Activated T-cell treated with anti-CD3 and anti-CD28 coated beads, Interleukin-2, amount 50 U/mL, for 72 hours (primary cell): ENCODE results near the gene CNBP. TPM values are rescaled to one million over a fixed set of nuclear protein-coding genes. Genes with fewer than 3 reads are reported as not detected.

Experiments used
- ATAC-seq, 2 donors: fragments of 150-1000 bp; cut with Tn5 transposase; replicated peaks in 1 of 2; 2 replicates each; pipeline ENCODE4 v1.10.0; 2021; ENCODE audit warnings: moderate library complexity in 2 of 2, mild to moderate bottlenecking in 1 of 2
- DNase-seq, 2 donors: peaks; one replicate each; pipeline ENCODE4 v3.0.0; 2021 to 2022; ENCODE audit warnings: mixed read lengths in 1 of 2
- H3K27ac Mint-ChIP-seq: one replicate; pipeline ENCODE4 v1.8.0; 2022; ENCODE audit warnings: mild to moderate bottlenecking, moderate library complexity, mixed read lengths
- H3K27me3 Mint-ChIP-seq: one replicate; pipeline ENCODE4 v1.8.0; 2022; ENCODE audit warnings: low read depth, mixed read lengths
- H3K36me3 Mint-ChIP-seq, 2 donors: one replicate each; pipeline ENCODE4 v1.8.0; 2022; ENCODE audit warnings: mixed read lengths in 2 of 2, mild to moderate bottlenecking in 1 of 2; ENCODE audit not compliant: insufficient read depth in 2 of 2
- H3K4me1 Mint-ChIP-seq: one replicate; pipeline ENCODE4 v1.8.0; 2022; ENCODE audit warnings: low read depth, mixed read lengths
- H3K4me3 Mint-ChIP-seq, 2 donors: one replicate each; pipeline ENCODE4 v1.8.0; 2022; ENCODE audit warnings: mild to moderate bottlenecking in 2 of 2, mixed read lengths in 2 of 2, moderate library complexity in 2 of 2
- H3K9me3 Mint-ChIP-seq, 2 donors: one replicate each; pipeline ENCODE4 v1.8.0; 2022; ENCODE audit warnings: mixed read lengths in 2 of 2
- total RNA-seq, 2 donors: library from RNA; stranded (reverse); gene quantifications; one replicate each; pipeline ENCODE4 v1.2.3, GENCODE V29; 2022

CNBP gene
- total RNA-seq, 2 donors from 2014 or later, result 450 to 480 TPM

- Mint-ChIP-seq H3K9me3 (no peaks in the 10 kb centered on the region), H3K27me3 (no peaks in the 10 kb centered on the region), H3K27ac (peak overlapping the region; percentile 85), H3K36me3 (peaks cover 22 to 39% of the 10 kb centered on the region in 2 donors), H3K4me3 (peak overlapping the region; percentile 74 to 93), H3K4me1 (peaks cover 47% of the 10 kb centered on the region)
- ATAC-seq, result peak; percentile 68 to 71
- DNase-seq, result peak; percentile 92 to 95
Observed at GRCh38 chr3:129120254-129121004, 63.3 kb downstream of the CNBP start.

GRCh38 chr3:129119365-129120100 lies 64.2 kb downstream of the CNBP start:
- H3K27ac Mint-ChIP-seq, result peak overlapping the region; percentile 85
- H3K27me3 Mint-ChIP-seq, result no peaks in the 10 kb centered on the region
- DNase-seq (peak; percentile 45 to 58), ATAC-seq (no peak)
- no peaks in the 10 kb centered on the region for H3K9me3 Mint-ChIP-seq
- H3K36me3 Mint-ChIP-seq, result peaks cover 23 to 43% of the 10 kb centered on the region in 2 donors
- peak overlapping the region; percentile 74 to 93 for H3K4me3 Mint-ChIP-seq
- H3K4me1 Mint-ChIP-seq, result peaks cover 55% of the 10 kb centered on the region

- Mint-ChIP-seq H3K27ac (peak overlapping the region; percentile 85), H3K9me3 (no peaks in the 10 kb centered on the region), H3K36me3 (peaks cover 28 to 48% of the 10 kb centered on the region in 2 donors), H3K4me1 (peaks cover 63% of the 10 kb centered on the region), H3K27me3 (no peaks in the 10 kb centered on the region), H3K4me3 (peak overlapping the region; percentile 74 to 93)
- peak in 1 of 2 donors; percentile 33 for ATAC-seq
- peak; percentile 54 to 66 for DNase-seq
Observed at GRCh38 chr3:129118745-129119144, 65.0 kb downstream of the CNBP start.

Other genes with a start within 250 kb of the CNBP start
- gene CFAP92, start 189.8 kb downstream of the CNBP start, total RNA-seq, result 1 to 10 TPM; 1.1 TPM
- under 1 TPM; 0.26 to 0.42 TPM for gene EFCC1, start 182.6 kb downstream of the CNBP start, total RNA-seq
- gene GP9, start 123.1 kb downstream of the CNBP start, total RNA-seq, result not detected
- 10 to 100 TPM; 82.5 to 95.5 TPM for gene RAB43, start 62.1 kb downstream of the CNBP start, total RNA-seq
- 10 to 100 TPM; 50.2 to 68.9 TPM for gene ISY1, start 22.8 kb downstream of the CNBP start, total RNA-seq
- gene COPG1, start 65.7 kb upstream of the CNBP start, total RNA-seq, result 100 to 1,000 TPM; 183 to 205 TPM
- gene HMCES, start 95.0 kb upstream of the CNBP start, total RNA-seq, result 10 to 100 TPM; 66.6 to 84.3 TPM
- gene EFCAB12, start 244.7 kb upstream of the CNBP start, total RNA-seq, result 1 to 10 TPM; 1.0 to 1.4 TPM